MCF 10A (cell line): ENCODE results near the gene BRD1. TPM values are rescaled to one million over a fixed set of nuclear protein-coding genes. Genes with fewer than 3 reads are reported as not detected.

Source experiments
- BruUV-seq: library from RNA; stranded (reverse); fragments of 400-500 nt; replicated peaks from 2 replicates; lab custom pipeline; 2021; lab: Mats Ljungman, UMichigan
- CTCF ChIA-PET: fragments of 300-600 bp; sonication (Branson Sonifier 250); formaldehyde crosslinking; extraction: SDS; loops from one replicate; lab custom pipeline; 2021; ENCODE audit warnings: antibody characterized with exemption, inconsistent platforms; lab: Yijun Ruan, JAX
- POLR2A ChIA-PET: fragments of 300-600, 350-650 bp; sonication (Branson Sonifier 250); formaldehyde crosslinking; extraction: SDS; loops from one replicate; lab custom pipeline; 2020; ENCODE audit warnings: antibody characterized with exemption, inconsistent platforms; lab: Yijun Ruan, JAX
- DNase-seq: peaks from one replicate; pipeline ENCODE4 v3.0.0-alpha.2; 2018; ENCODE audit not compliant: unreplicated experiment
- H3K27ac Mint-ChIP-seq: one replicate; pipeline ENCODE4 v1.8.0; 2022; ENCODE audit warnings: mild to moderate bottlenecking, low read depth, mixed read lengths; ENCODE audit not compliant: unreplicated experiment
- H3K27me3 Mint-ChIP-seq: one replicate; pipeline ENCODE4 v1.8.0; 2022; ENCODE audit warnings: mixed read lengths; ENCODE audit not compliant: insufficient read depth, unreplicated experiment
- H3K36me3 Mint-ChIP-seq: one replicate; pipeline ENCODE4 v1.8.0; 2022; ENCODE audit warnings: mild to moderate bottlenecking, moderate library complexity, mixed read lengths; ENCODE audit not compliant: insufficient read depth, unreplicated experiment
- H3K4me1 Mint-ChIP-seq: one replicate; pipeline ENCODE4 v1.8.0; 2022; ENCODE audit warnings: mixed read lengths; ENCODE audit not compliant: insufficient read depth, unreplicated experiment
- H3K4me3 Mint-ChIP-seq: one replicate; pipeline ENCODE4 v1.8.0; 2022; ENCODE audit warnings: mild to moderate bottlenecking, moderate library complexity, mixed read lengths; ENCODE audit not compliant: unreplicated experiment
- H3K9me3 Mint-ChIP-seq: one replicate; pipeline ENCODE4 v1.8.0; 2022; ENCODE audit warnings: mixed read lengths; ENCODE audit not compliant: unreplicated experiment
- CTCF ChIP-seq: fragments of 200-600 bp; IDR thresholded peaks from one replicate; pipeline ENCODE4 v1.8.0; 2022; ENCODE audit warnings: antibody characterized with exemption, mild to moderate bottlenecking; ENCODE audit not compliant: unreplicated experiment
- intact Hi-C: fragments of 100-400 bp; cut with micrococcal nuclease; formaldehyde crosslinking; loops from 2 replicates; pipeline ENCODE4 v1.14.1; 2022
- total RNA-seq: library from RNA; stranded (reverse); gene quantifications from 2 replicates; pipeline ENCODE4 v1.2.3, GENCODE V29; 2022

BRD1 gene
- total RNA-seq, 1 experiment from 2014 or later = 48.1 TPM

GRCh38 chr22:49767355-49768062 is 60.2 kb downstream of the BRD1 start:
- H3K27me3 Mint-ChIP-seq = no peaks in the 10 kb centered on the region
- intact Hi-C loops = loop anchor here (1.0 to 5.0 kb wide), 3 partner anchors 151 to 380 kb away; partner anchors contain the start of genes ALG12 and CRELD2
- no peak overlapping the region for H3K4me3 Mint-ChIP-seq
- ChIA-PET POLR2A (interaction anchor here (1.0 kb wide), 1 partner anchor 263 kb away, joined by 4 read pairs; no protein-coding TSS in a partner anchor), CTCF (interaction anchor here (0.9 to 1.6 kb wide), 3 partner anchors 9 to 228 kb away, joined by 3 to 6 read pairs (median 5); no protein-coding TSS in a partner anchor)
- no TSS peak for BruUV-seq
- DNase-seq = peak; percentile 55
- H3K36me3 Mint-ChIP-seq = peaks cover 13% of the 10 kb centered on the region
- peaks cover 14% of the 10 kb centered on the region for H3K9me3 Mint-ChIP-seq
- no peak overlapping the region for H3K27ac Mint-ChIP-seq
- TF ChIP-seq CTCF = peak; percentile 65
- H3K4me1 Mint-ChIP-seq = no peaks in the 10 kb centered on the region

GRCh38 chr22:49765951-49766350 is 61.7 kb downstream of the BRD1 start:
- Mint-ChIP-seq H3K36me3 (peaks cover 5% of the 10 kb centered on the region), H3K4me1 (peaks cover 3% of the 10 kb centered on the region), H3K9me3 (peaks cover 14% of the 10 kb centered on the region), H3K4me3 (no peak overlapping the region), H3K27ac (no peak overlapping the region), H3K27me3 (no peaks in the 10 kb centered on the region)
- ChIA-PET POLR2A (no interaction called here), CTCF (no interaction called here)
- TF ChIP-seq CTCF = no peak
- BruUV-seq = no TSS peak
- intact Hi-C loops = loop anchor here (2.0 to 5.0 kb wide), 2 partner anchors 265 to 381 kb away; no protein-coding TSS in a partner anchor
- no peak for DNase-seq

GRCh38 chr22:49765091-49765771 is 62.4 kb downstream of the BRD1 start:
- no peaks in the 10 kb centered on the region for H3K27me3 Mint-ChIP-seq

More at GRCh38 chr22:49765091-49765771, 62.4 kb downstream of the BRD1 start:
- CTCF ChIA-PET = interaction anchor here (0.5 to 0.7 kb wide), 2 partner anchors 229 to 1070 kb away, joined by 3 read pairs; no protein-coding TSS in a partner anchor
- Mint-ChIP-seq H3K36me3 (peaks cover 2% of the 10 kb centered on the region), H3K4me1 (peaks cover 11% of the 10 kb centered on the region), H3K9me3 (peaks cover 14% of the 10 kb centered on the region), H3K27ac (no peak overlapping the region), H3K4me3 (no peak overlapping the region)
- BruUV-seq = no TSS peak
- no peak for TF ChIP-seq CTCF
- no peak for DNase-seq
- POLR2A ChIA-PET = no interaction called here
- intact Hi-C loops = loop anchor here (5.0 kb wide), 1 partner anchor 382 kb away; no protein-coding TSS in a partner anchor
